ACC112 (cell line): ENCODE results near the gene UBE2H.

Experiments
- H2AFZ ChIP-seq: fragments of 200-600 bp; sonication (generic); one replicate; pipeline ENCODE4 v1.6.0; 2017; ENCODE audit warnings: antibody characterized with exemption, low read length; ENCODE audit not compliant: unreplicated experiment
- H3K27ac ChIP-seq: fragments of 200-600 bp; sonication (generic); 2 replicates; pipeline ENCODE4 v1.5.1; 2014; ENCODE audit warnings: low read depth, mild to moderate bottlenecking, antibody characterized with exemption, low read length, moderate library complexity
- H3K27me3 ChIP-seq: fragments of 200-600 bp; sonication (generic); 2 replicates; pipeline ENCODE4 v1.6.1; 2014; ENCODE audit warnings: mild to moderate bottlenecking, antibody characterized with exemption, low read length, moderate library complexity, mixed read lengths; ENCODE audit not compliant: insufficient read depth
- H3K36me3 ChIP-seq: fragments of 200-600 bp; sonication (generic); 2 replicates; pipeline ENCODE4 v1.6.1; 2016; ENCODE audit warnings: mild to moderate bottlenecking, antibody characterized with exemption, low read length, moderate library complexity, mixed read lengths; ENCODE audit not compliant: insufficient read depth
- H3K4me1 ChIP-seq: fragments of 200-600 bp; sonication (generic); one replicate; pipeline ENCODE4 v1.6.1; 2016; ENCODE audit warnings: low read length, mixed read lengths; ENCODE audit not compliant: insufficient read depth, unreplicated experiment, control insufficient read depth
- H3K4me3 ChIP-seq: fragments of 200-600 bp; sonication (generic); 2 replicates; pipeline ENCODE4 v1.5.1; 2014; ENCODE audit warnings: mild to moderate bottlenecking, low read depth, low read length
- H3K79me2 ChIP-seq: fragments of 200-600 bp; sonication (generic); one replicate; pipeline ENCODE4 v1.6.0; 2016; ENCODE audit warnings: low read length; ENCODE audit not compliant: control insufficient read depth, unreplicated experiment, insufficient read depth

UBE2H gene

GRCh38 chr7:129890090-129890489, 62.7 kb downstream of the UBE2H start:
- H2AFZ ChIP-seq: no peak overlapping the region
- H3K27ac ChIP-seq: no peak overlapping the region
- H3K27me3 ChIP-seq: no peaks in the 10 kb centered on the region
- peaks cover 7% of the 10 kb centered on the region for H3K4me1 ChIP-seq
- peaks cover 23% of the 10 kb centered on the region for H3K79me2 ChIP-seq
- no peaks in the 10 kb centered on the region for H3K36me3 ChIP-seq
- no peak overlapping the region for H3K4me3 ChIP-seq

- H3K36me3 ChIP-seq: no peaks in the 10 kb centered on the region
- peaks cover 7% of the 10 kb centered on the region for H3K4me1 ChIP-seq
- H2AFZ ChIP-seq: no peak overlapping the region
- H3K27ac ChIP-seq: no peak overlapping the region
- H3K79me2 ChIP-seq: peaks cover 19% of the 10 kb centered on the region
- H3K4me3 ChIP-seq: no peak overlapping the region
- H3K27me3 ChIP-seq: no peaks in the 10 kb centered on the region
These were observed 63.5 kb downstream of the UBE2H start for GRCh38 chr7:129889133-129889844.

GRCh38 chr7:129887865-129888264, 64.9 kb downstream of the UBE2H start:
- Histone ChIP-seq H3K79me2 (peaks cover 19% of the 10 kb centered on the region), H3K4me3 (no peak overlapping the region), H3K36me3 (no peaks in the 10 kb centered on the region), H3K27ac (no peak overlapping the region), H3K4me1 (peaks cover 12% of the 10 kb centered on the region), H3K27me3 (no peaks in the 10 kb centered on the region), H2AFZ (no peak overlapping the region)

- H3K4me3 ChIP-seq: no peak overlapping the region
- no peaks in the 10 kb centered on the region for H3K27me3 ChIP-seq
- H3K36me3 ChIP-seq: no peaks in the 10 kb centered on the region
- H3K4me1 ChIP-seq: peaks cover 18% of the 10 kb centered on the region
- no peak overlapping the region for H3K27ac ChIP-seq
- peaks cover 19% of the 10 kb centered on the region for H3K79me2 ChIP-seq
- no peak overlapping the region for H2AFZ ChIP-seq
These were observed 66.0 kb downstream of the UBE2H start for GRCh38 chr7:129886818-129887186.

- Histone ChIP-seq H3K79me2 (peaks cover 14% of the 10 kb centered on the region), H3K27me3 (no peaks in the 10 kb centered on the region), H3K4me3 (no peak overlapping the region), H2AFZ (no peak overlapping the region), H3K27ac (no peak overlapping the region), H3K4me1 (peaks cover 18% of the 10 kb centered on the region), H3K36me3 (no peaks in the 10 kb centered on the region)
These were observed 66.5 kb downstream of the UBE2H start for GRCh38 chr7:129886167-129886817.

DNA sequence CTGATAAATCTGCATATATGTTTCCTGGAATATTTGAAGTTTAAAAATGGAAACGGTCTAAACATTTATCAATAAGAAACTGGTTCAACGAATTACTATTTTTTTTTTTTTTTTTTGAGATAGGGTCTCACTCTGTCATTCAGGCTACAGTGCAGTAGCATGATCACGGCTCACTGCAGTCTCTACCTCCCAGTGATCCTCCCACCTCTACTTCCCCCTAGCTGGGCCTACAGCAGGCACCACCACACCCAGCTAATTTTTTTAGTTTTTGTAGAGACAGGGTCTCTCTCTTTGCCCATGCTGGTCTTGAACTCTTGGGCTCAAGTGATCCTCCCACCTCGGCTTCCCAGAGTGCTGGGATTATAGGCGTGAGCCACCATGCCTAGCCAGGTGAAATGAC, 68.3 kb downstream of the UBE2H start:
- H3K27me3 ChIP-seq: no peaks in the 10 kb centered on the region
- H3K27ac ChIP-seq: no peak overlapping the region
- no peaks in the 10 kb centered on the region for H3K36me3 ChIP-seq
- H2AFZ ChIP-seq: no peak overlapping the region
- peaks cover 18% of the 10 kb centered on the region for H3K4me1 ChIP-seq
- peaks cover 12% of the 10 kb centered on the region for H3K79me2 ChIP-seq
- no peak overlapping the region for H3K4me3 ChIP-seq

- H3K79me2 ChIP-seq: peaks cover 12% of the 10 kb centered on the region
- no peaks in the 10 kb centered on the region for H3K27me3 ChIP-seq
- 0 out of 2 replicates have a peak, but pooled peaks cover 5% of the 10 kb centered on the region for H3K36me3 ChIP-seq
- H3K4me3 ChIP-seq: no peak overlapping the region
- no peak overlapping the region for H2AFZ ChIP-seq
- peaks cover 18% of the 10 kb centered on the region for H3K4me1 ChIP-seq
- peak overlapping the region; percentile 23; the same call in 1 of the 2 replicates for H3K27ac ChIP-seq
These were observed 69.6 kb downstream of the UBE2H start for GRCh38 chr7:129883151-129883550.

DNA sequence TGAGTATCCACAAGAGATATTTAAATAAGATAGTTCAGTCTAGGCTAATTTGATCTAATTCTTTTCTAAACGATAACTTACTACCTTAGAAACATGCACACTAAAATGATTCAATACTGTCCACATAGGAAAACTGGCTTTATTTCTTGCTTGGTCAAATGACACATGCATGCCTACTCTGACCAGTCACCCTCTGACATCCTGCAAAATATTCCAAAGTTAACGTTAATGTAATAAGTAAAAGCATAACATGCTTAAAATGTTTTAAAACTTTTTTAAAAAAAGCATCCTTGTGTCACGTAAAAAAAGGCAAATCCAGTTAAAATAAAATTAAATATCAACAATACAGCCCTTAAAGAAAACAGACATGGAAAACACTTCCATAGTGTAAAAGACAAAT, 70.2 kb downstream of the UBE2H start:
- H2AFZ ChIP-seq: no peak overlapping the region
- H3K36me3 ChIP-seq: 0 out of 2 replicates have a peak, but pooled peaks cover 5% of the 10 kb centered on the region
- peak overlapping the region; percentile 23; the same call in 1 of the 2 replicates for H3K27ac ChIP-seq
- H3K79me2 ChIP-seq: peaks cover 9% of the 10 kb centered on the region
- H3K27me3 ChIP-seq: no peaks in the 10 kb centered on the region
- H3K4me1 ChIP-seq: peaks cover 25% of the 10 kb centered on the region
- no peak overlapping the region for H3K4me3 ChIP-seq

- peaks cover 36% of the 10 kb centered on the region for H3K4me1 ChIP-seq
- no peaks in the 10 kb centered on the region for H3K27me3 ChIP-seq
- H3K79me2 ChIP-seq: peaks cover 10% of the 10 kb centered on the region
- H2AFZ ChIP-seq: no peak overlapping the region
- peaks cover 5% of the 10 kb centered on the region; the same call in 1 of the 2 replicates for H3K36me3 ChIP-seq
- H3K27ac ChIP-seq: peak overlapping the region; percentile 82
- peak overlapping the region; percentile 46 for H3K4me3 ChIP-seq
These were observed 75.5 kb downstream of the UBE2H start for GRCh38 chr7:129877146-129877792.

GRCh38 chr7:129875745-129876411, 76.9 kb downstream of the UBE2H start:
- peak overlapping the region; percentile 51 for H3K27ac ChIP-seq

More at GRCh38 chr7:129875745-129876411, 76.9 kb downstream of the UBE2H start:
- H3K27me3 ChIP-seq: no peaks in the 10 kb centered on the region
- peaks cover 9% of the 10 kb centered on the region; the same call in 1 of the 2 replicates for H3K36me3 ChIP-seq
- peaks cover 36% of the 10 kb centered on the region for H3K4me1 ChIP-seq
- H3K4me3 ChIP-seq: peak overlapping the region; percentile 65
- peaks cover 10% of the 10 kb centered on the region for H3K79me2 ChIP-seq
- no peak overlapping the region for H2AFZ ChIP-seq
